ENCODE data around the gene SYVN1.

The SYVN1 gene

GRCh38 chr11:65114538-65115171 is 19.7 kb downstream of the SYVN1 start:
- H3K9ac ChIP-seq (ENCODE audit: low read depth, low read length, poor library complexity, severe bottlenecking), result no peak overlapping the region
- H4K20me1 ChIP-seq (ENCODE audit: insufficient read depth, low read length, poor library complexity, severe bottlenecking), result peaks cover 9% of the 10 kb centered on the region
- H3K79me2 ChIP-seq (ENCODE audit: insufficient read depth, low read length), result peaks cover 24% of the 10 kb centered on the region; the same call in 1 of the 2 replicates
- no peak overlapping the region for H3K4me3 ChIP-seq (ENCODE audit: low read length, poor library complexity, severe bottlenecking)
- H3F3A ChIP-seq (ENCODE audit: low read depth), result peaks cover 9% of the 10 kb centered on the region
- H3K4me1 ChIP-seq (ENCODE audit: insufficient read depth, low read length, poor library complexity, severe bottlenecking), result peaks cover 27% of the 10 kb centered on the region
- H3K4me2 ChIP-seq (ENCODE audit: low read depth, low read length, poor library complexity, severe bottlenecking), result no peak overlapping the region
- no peaks in the 10 kb centered on the region for H3K27me3 ChIP-seq (ENCODE audit: insufficient read depth, low read length, poor library complexity, severe bottlenecking)
- H3K9me2 ChIP-seq (replicated peaks; ENCODE audit: low read depth, low read length), result no peaks in the 10 kb centered on the region
- H3K9me3 ChIP-seq (ENCODE audit: insufficient read depth, low read depth, low read length), result no peaks in the 10 kb centered on the region
- peaks cover 10% of the 10 kb centered on the region; the same call in 1 of the 2 replicates for H3K36me3 ChIP-seq (ENCODE audit: insufficient read depth, low read length)
- H2AFZ ChIP-seq (ENCODE audit: low read length), result no peak overlapping the region
- no peak for TF ChIP-seq CTCF (conservative IDR thresholded peaks at IDR 0.05; ENCODE audit: low read length)

GRCh38 chr11:65113839-65114238 is 20.5 kb downstream of the SYVN1 start:
- no peak for TF ChIP-seq CTCF (conservative IDR thresholded peaks at IDR 0.05; ENCODE audit: low read length)
- no peak for TF ChIP-seq EZH2phosphoT487 (IDR thresholded peaks at IDR 0.05; ENCODE audit: borderline replicate concordance)
- Histone ChIP-seq H3K9ac (ENCODE audit: low read depth, low read length, poor library complexity, severe bottlenecking) (peak overlapping the region; percentile 74), H3K4me3 (ENCODE audit: low read length, poor library complexity, severe bottlenecking) (no peak overlapping the region), H3F3A (ENCODE audit: low read depth) (peaks cover 9% of the 10 kb centered on the region), H3K9me3 (ENCODE audit: insufficient read depth, low read depth, low read length) (no peaks in the 10 kb centered on the region), H3K79me2 (ENCODE audit: insufficient read depth, low read length) (peaks cover 19% of the 10 kb centered on the region; the same call in 1 of the 2 replicates), H3K27me3 (ENCODE audit: insufficient read depth, low read length, poor library complexity, severe bottlenecking) (no peaks in the 10 kb centered on the region), H2AFZ (ENCODE audit: low read length) (no peak overlapping the region), H3K9me2 (replicated peaks; ENCODE audit: low read depth, low read length) (no peaks in the 10 kb centered on the region), H3K36me3 (ENCODE audit: insufficient read depth, low read length) (peaks cover 15% of the 10 kb centered on the region; the same call in 1 of the 2 replicates), H4K20me1 (ENCODE audit: insufficient read depth, low read length, poor library complexity, severe bottlenecking) (peaks cover 6% of the 10 kb centered on the region), H3K4me1 (ENCODE audit: insufficient read depth, low read length, poor library complexity, severe bottlenecking) (peaks cover 26% of the 10 kb centered on the region), H3K4me2 (ENCODE audit: low read depth, low read length, poor library complexity, severe bottlenecking) (no peak overlapping the region)

- Histone ChIP-seq H3K9me2 (replicated peaks; ENCODE audit: low read depth, low read length) (no peaks in the 10 kb centered on the region), H3K4me1 (ENCODE audit: insufficient read depth, low read length, poor library complexity, severe bottlenecking) (peaks cover 26% of the 10 kb centered on the region), H3K4me3 (ENCODE audit: low read length, poor library complexity, severe bottlenecking) (peak overlapping the region; percentile 75), H3K36me3 (ENCODE audit: insufficient read depth, low read length) (peaks cover 14% of the 10 kb centered on the region; the same call in 1 of the 2 replicates), H4K20me1 (ENCODE audit: insufficient read depth, low read length, poor library complexity, severe bottlenecking) (peaks cover 6% of the 10 kb centered on the region), H3K9me3 (ENCODE audit: insufficient read depth, low read depth, low read length) (no peaks in the 10 kb centered on the region), H3F3A (ENCODE audit: low read depth) (peaks cover 7% of the 10 kb centered on the region), H2AFZ (ENCODE audit: low read length) (no peak overlapping the region), H3K79me2 (ENCODE audit: insufficient read depth, low read length) (peaks cover 14% of the 10 kb centered on the region; the same call in 1 of the 2 replicates), H3K4me2 (ENCODE audit: low read depth, low read length, poor library complexity, severe bottlenecking) (peak overlapping the region; percentile 97), H3K9ac (ENCODE audit: low read depth, low read length, poor library complexity, severe bottlenecking) (peak overlapping the region; percentile 74), H3K27me3 (ENCODE audit: insufficient read depth, low read length, poor library complexity, severe bottlenecking) (no peaks in the 10 kb centered on the region)
- TF ChIP-seq CTCF (conservative IDR thresholded peaks at IDR 0.05; ENCODE audit: low read length) (no peak), EZH2phosphoT487 (IDR thresholded peaks at IDR 0.05; ENCODE audit: borderline replicate concordance) (no peak)
Observed at GRCh38 chr11:65113361-65113756, 21.0 kb downstream of the SYVN1 start.

All from Loucy (cell line).